Amygdala (tissue), 56 donors: ENCODE measurements around the gene ROCK2.
"Not testable (repeated sequence)": the region's sequence is repeated elsewhere in the genome, so short reads cannot be mapped to it uniquely, and the experiment has no call there.

Source experiments
- DNase-seq, 56 donors: peaks; one replicate each; lab custom pipeline; 2025; lab: John Stamatoyannopoulos, UW

The ROCK2 gene

DNA sequence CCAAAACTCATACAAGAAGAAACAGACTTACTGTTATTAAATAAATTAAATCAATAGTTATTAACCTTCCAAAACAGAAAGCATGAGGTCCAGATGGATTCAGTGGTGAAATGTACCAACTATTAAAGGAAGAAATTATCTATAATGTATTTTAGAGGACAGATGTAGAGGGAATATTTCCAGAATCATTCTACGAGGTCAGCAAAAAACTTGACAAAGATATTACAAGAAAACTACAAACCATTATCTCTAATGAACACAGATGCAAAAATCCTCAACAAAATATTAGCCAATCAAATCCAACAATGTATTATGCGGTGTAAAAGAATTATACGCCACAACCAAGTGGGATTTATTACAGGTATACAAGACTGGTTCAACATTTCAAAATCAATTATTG is 63.7 kb downstream of the ROCK2 start:
- DNase-seq: no peak

DNA sequence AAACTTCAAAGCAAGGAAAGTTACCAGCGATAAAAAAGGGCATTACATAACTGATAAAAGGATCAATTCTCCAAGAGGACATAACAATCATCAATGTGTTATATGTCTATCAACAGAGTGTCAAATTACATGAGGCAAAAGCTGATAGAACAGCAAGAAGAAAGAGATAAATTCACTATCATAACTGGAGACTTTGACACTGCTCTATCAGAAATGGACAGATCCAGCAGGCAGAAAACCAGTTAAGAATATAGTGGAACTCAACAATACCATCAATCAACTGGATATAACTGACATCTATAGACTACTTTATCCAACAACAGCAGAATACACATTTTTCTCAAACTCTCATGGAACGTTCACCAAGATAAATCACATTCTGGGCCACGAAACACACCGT is 65.0 kb downstream of the ROCK2 start:
- DNase-seq: no peak

DNA sequence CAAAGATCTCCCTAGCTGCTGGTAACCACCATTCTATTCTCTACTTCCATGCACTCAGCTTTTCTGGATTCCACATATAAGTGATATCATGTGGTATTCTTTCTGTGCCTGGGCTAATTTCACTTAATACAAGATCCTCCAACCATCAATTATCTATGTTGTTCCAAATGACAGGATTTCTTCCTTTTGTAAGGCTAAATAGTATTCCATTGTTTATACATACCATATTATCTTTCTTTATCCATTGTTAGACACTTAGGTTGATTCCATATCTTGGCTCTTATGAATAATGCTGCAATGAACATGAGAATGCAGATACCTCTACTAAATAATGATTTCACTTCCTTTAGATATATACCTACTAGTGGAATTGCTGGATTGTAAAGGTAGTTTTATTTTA is 66.2 kb downstream of the ROCK2 start:
- DNase-seq: no peak

DNA sequence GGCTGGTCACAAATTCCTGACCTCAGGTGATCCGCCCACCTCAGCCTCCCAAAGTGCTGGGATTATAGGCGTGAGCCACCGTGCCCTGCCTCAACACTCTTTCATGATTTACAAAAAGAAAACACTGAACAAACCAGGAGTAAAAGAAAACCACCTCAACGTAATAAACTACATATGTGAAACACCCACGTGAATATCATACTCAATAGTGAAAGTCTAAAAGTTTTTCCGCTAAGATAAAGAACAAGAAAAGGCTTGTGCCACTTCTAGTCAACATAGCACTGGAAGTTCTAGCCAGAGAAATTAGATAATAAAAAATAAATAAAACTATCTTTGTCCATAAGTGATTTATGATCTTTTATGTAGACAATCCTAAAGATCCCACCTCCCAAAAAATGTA is 68.5 kb downstream of the ROCK2 start:
- DNase-seq: no peak

DNA sequence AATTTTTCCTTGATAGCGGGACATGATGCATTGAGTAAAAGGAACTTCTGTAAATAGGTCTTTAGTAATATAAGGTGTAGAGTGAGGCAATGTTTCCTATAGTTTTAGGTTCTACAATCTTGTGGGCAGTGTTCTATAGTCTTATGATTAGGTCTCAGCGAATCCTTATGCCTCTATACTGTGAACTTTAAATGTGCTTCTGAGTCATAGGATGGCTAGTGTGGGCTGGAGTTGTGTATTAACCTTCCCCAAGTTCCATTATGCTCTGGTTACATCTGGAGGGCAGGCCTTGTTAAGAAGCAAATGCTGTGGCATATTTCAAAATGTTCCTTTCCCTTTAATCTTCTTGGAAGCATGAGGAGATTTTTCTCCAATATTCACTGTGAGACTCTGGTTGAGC is 73.5 kb downstream of the ROCK2 start:
- no peak for DNase-seq

DNA sequence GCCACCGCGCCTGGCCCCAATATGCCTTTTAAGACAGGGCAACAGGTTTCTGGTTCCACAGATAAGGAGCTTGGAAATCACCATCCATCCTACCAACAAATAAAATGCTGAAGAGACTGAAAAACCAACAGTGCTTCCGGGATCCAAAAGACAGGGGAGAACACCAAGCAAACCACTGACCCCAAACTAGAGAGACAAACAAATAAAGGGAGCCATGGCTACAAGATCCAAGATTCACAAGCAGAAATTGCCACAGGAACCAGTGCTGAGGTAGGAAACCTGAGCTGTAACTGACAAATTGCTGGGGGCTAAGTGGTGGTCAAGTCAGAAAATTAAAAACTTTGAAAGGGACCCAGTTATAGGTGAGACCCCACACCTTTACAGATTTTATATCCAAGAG is 76.5 kb downstream of the ROCK2 start:
- no peak for DNase-seq

DNA sequence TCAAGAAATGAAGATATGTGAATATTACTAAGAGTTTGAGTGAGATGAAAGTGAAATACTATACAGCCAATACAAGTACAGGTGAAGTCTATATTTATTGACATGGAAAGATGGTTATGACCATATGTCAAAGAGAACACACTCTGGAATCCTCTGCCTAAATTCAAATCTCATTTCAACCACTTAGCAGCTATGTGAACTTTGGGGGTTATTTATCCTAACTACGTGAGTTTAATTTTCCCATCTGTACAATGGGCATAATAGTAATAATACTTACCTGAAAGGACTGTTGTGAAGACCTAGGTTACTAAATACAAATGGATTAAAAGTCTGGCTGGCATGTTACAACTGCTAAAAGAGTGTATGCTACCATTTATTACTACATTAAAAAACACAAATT is 79.6 kb downstream of the ROCK2 start:
- no peak for DNase-seq

DNA sequence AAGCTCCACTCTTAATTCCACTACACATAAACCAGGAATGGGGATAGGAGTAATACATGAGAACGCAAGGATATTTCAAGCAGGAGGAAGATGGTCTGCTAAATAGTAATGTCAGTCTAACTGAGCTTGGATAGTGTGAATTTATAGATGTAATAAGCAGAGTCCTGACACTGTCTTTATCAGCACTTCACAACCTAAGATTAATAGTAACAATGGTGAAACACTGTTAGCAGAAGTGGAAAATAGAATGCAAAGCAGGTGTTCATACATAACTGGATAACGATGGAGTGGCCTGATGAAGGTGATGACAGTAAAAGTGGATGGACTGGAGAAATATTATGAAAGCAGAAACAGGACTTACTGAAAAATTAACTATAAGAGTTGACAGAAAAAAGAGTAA is 80.4 kb downstream of the ROCK2 start:
- DNase-seq: no peak

DNA sequence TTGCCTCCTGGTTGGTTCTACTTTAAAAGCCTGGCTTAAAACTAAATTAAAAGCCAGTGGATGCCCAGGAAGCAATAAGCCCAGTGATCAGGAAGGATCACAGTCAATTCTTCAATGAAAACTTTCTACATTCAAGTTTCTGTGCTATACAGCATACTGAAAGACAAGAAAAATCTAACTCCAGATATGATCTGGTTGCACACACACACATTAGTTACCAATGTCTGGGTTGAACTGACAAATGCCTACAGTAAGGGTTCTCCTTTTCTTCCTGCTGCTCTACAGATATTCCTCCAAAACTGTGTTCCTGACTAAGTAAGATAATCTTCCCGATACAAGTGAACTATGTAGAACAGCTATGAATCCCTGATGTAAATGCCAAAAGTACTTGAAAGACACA is 81.3 kb downstream of the ROCK2 start:
- DNase-seq: no peak

DNA sequence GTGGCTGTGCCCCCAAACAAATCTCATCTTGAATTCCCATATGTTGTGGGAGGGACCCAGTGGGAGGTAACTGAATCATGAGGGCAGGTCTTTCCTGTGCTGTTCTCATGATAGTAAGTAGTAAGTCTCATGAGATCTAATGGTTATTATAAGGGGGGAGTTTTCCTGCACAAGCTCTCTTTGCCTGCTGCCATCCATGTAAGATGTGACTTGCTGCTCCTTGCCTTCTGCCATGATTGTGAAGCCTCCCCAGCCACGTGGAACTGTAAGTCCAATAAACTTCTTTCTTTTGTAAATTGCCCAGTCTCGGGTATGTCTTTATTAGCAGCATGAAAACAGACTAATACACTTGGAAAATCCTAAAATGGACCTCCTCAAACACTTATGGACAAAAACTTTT is 82.0 kb downstream of the ROCK2 start:
- not testable (repeated sequence) for DNase-seq

DNA sequence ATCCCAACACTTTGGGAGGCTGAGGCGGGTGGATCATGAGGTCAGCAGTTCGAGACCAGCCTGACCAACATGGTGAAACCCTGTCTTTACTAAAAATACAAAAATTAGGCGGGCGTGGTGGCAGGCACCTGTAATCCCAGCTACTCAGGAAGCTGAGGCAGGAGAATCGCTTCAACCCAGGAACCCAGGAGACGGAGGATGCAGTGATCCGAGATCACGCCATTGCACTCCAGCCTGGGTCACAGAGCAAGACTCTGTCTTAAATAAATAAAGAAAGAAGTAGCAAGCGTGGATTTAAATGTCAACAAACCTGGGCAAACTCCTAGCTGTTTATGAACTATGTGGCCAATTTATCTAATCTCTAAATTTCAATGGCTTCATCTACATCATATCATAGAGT is 82.9 kb downstream of the ROCK2 start:
- not testable (repeated sequence) for DNase-seq

DNA sequence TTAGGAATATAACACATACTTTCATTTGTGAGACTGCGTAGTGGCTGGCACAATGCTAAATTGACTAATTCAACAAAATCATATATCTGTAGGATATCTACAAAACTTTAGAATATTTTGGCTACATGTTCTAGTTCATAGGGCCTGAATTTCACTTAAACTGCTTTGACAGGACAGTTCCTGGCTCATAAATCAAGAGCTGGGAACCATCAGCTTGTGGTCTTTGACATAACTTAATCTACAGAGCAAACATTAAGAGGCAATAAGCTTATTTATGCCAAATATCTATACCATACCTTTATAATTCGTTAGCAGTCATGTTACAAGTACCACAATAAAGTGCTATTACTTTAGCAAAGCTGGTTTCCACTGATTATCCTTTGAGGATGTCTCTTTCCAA is 83.5 kb downstream of the ROCK2 start:
- no peak for DNase-seq

DNA sequence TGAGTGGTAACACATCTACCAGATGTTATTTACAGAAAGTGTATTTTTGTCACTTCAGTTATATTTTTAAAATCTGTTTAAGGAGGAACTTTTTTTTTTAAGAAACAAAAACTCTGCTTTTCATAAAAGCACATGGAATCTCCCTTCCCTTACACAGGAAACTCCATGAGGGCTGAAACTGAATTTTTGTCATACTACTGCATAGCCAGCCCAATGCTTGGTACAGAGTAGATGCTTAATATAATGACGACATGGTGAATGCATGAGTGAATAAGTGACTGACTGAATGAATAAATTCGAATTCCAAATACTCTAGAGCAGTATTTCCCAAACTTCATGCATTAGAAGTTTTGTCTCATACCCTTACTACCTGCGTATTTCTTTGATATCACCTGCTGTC is 86.5 kb downstream of the ROCK2 start:
- no peak for DNase-seq

DNA sequence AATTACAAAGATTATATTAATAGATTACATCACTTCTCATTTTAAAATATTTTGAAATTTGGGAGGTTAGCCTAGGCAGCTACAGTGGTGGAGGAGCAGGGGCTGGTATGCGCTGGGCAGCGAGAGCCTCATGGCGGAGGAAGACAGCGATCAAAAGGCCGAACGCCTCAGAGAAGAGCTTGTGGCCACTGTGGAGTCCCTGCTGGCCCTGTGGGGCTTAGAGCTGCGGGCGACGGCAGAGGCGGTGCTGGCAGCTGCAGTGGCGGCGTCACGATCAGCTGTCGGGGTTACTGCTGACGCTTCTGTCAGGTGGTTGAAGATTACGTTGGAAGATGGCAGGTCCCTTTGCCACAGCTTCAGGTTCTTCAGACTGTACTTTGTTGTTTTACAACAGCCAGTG is 87.4 kb downstream of the ROCK2 start:
- DNase-seq: no peak

DNA sequence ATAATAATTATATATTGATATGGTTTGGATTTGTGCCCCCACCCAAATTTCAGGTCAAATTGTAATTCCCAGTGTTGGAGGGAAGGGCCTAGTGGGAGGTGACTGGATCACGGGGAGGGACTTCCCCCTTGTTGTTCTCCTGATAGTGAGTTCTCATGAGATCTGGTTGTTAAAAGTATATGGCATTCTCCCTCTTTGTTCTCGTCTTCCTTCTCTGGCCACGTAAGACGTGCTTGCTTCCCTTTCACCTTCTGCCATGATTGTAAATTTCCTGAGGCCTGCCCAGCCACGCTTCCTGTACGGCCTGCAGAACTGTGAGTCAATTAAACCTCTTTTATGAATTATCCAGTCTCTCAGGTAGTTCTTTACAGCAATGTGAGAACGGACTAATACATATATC is 88.3 kb downstream of the ROCK2 start:
- DNase-seq: no peak

DNA sequence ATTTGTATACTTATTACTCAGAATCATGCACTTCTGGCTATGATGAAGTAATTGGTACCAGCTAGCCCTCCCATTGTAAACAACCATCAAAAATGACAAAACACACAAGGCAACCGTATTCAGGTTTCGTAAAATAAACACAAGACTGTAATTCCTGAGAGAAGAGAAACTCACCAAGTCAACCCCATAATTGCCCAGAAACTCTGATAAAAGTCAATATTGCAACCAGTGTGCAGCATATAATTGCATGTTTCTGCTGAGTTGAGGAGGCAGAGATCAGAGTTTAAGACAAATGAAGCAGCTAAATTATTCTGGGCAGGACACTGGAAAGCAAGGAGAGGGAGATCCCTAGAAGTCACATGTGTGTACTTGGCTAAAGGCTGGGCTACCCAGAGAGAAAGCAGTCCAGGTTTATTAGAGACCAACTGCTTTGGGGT is 90.3 kb downstream of the ROCK2 start:
- no peak for DNase-seq

DNA sequence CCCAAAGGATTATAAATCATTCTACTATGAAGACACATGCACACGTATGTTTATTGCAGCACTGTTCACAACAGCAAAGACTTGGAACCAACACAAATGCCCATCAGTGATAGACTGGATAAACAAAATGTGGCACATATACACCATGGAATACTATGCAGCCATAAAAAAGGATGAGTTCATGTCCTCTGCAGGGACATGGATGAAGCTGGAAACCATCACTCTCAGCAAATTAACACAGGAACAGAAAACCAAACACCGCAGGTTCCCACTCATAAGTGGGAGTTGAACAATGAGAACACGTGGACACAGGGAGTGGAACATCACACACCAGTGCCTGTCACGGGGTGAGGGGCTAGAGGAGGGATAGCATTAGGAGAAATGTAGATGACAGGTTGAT is 92.0 kb downstream of the ROCK2 start:
- DNase-seq: not testable (repeated sequence)

DNA sequence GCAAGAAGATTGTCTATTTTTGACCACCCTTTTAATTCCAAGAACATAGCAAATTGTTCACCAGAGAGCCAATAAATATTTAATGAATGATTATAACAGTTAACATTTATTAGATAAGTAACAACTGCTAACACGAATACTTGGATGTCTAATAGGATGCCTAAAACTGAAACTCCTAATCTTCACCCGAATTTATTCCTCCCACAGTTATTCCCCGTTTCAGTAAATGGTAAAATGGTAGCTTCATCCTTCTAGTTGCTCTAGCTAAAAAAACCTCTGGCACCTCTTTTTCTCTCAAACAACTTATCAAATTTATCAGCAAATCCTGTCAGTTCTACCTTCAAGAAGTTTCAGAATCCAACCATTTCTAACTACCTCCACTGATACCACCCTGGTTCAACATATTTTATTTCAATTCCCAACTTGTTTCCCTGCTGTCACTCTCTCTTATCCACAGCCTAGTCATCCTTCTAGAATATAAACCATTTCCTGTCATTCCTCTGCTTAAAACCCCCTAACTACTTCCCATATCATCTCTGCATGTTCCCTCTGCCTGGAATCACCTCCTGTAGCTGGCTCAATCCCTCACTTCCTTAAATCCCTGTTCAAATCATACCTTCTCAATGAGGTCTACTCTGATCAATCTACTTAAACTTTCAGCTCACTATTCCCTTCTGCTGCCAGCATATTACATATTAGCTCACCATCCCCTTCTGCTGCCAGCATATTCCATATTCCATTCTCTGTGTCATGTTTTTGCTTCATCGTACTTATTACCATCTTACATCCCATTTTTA is 93.8 kb downstream of the ROCK2 start:
- no peak for DNase-seq

DNA sequence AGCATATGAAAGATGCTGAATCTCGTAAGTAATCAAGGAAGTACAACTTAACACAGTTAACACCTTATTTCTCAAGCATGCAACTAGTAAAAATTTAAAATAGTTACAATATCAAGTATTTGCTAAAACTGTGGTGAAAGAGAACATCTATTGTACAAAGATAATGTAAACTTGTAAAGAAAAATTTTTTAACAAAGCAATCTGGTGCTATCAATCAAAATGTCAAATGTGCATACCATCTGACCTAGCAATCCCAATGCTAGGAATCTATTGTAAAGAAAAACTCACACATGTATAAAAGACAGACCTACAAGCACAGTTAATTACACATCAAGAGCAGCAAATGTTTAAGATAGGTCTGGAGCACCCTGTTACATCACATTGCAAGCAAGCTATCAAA is 99.1 kb downstream of the ROCK2 start:
- DNase-seq: no peak

DNA sequence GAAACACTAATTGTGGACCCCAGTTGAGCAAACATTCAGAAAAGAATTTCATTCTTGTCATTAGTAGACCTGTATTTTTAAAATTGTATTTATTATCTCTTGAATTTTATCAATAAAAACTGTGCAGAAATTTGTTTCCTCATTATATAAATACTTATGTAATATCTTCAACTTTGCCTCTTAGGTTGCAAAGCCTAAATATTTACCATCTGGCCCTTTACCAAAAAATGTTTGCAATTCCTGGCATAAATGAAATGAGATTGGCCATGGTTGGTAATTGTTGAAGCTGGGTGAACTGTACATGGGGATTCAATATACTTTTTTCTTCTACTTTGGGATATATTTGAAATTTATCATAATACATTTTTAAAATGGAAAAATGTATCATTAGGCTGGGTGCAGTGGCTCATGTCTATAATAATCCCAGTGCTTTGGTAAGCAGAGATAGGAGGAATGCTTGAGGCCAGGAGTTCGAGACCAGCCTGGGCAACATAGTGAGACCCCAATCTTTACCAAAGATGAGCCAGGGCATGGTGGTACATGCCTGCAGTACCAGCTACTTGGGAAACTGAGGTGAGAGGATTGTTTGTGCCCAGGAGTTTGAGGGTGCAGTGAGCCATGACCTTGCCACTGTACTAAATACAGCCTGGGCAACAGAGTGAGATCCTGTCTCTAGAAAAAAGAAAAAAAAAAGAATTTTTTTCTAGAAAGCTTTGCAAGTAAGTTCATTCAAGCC is 100.2 kb downstream of the ROCK2 start:
- no peak for DNase-seq

DNA sequence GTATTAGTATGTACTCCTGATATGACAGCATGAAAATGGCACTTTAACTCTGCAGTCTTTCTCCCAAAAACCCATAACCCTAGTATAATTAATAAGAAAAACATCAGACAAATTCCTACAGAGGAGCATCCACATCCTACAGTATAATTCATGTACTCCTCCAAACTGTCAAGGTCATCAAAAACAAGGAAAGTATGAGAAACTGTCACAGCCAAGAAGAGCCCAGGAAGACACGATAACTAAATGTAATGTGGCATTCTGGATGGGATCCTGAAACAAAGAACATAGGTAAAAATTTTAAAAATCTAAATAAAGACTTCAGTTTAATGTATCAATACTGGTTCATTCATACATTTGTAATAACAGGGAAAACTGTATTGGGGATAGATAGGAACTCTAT is 100.9 kb downstream of the ROCK2 start:
- DNase-seq: no peak

DNA sequence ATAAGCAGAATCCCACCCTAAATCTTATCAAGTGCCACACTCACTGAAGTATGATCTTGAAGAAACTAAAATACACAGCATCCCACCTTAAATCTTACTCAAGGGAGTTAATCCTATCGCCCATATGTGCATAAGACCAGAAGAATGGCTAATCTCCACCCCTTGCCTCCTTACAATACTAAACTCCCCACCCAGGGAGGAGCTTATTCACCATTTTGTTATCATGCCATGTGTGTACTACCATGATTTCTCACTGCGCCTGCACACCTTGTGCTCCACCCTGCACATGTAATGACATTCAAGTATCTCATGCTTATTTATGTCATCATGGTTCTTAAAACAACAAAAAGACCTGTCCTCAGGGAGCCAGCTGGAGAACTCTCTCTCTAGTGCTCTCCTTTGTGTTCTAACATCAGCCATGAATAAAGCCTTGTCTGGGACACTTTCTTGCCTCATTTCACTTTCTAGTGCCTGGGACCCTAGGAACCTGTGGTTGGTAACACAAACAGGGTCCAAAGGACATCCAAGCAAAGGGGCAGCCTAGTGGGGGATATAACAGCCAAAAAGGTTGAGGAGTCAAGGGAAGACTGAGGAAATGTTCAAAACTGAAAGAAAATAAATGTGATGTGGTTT is 101.8 kb downstream of the ROCK2 start:
- DNase-seq: no peak
